ENCODE results near the gene P2RY6. TPM values are rescaled to one million over a fixed set of nuclear protein-coding genes. Genes with fewer than 3 reads are reported as not detected.

P2RY6 gene
- total RNA-seq, 1 experiment from 2014 or later, result not detected

GRCh38 chr11:73337846-73338245 is 65.7 kb downstream of the P2RY6 start:
- Histone ChIP-seq H3K4me2 (ENCODE audit: insufficient read depth, insufficient read length, low read length) (no peak overlapping the region), H2BK20ac (ENCODE audit: low read depth, low read length, poor library complexity, severe bottlenecking) (no peak overlapping the region), H4K5ac (ENCODE audit: insufficient read length, low read depth, low read length) (no peak overlapping the region), H3T11ph (ENCODE audit: low read length) (no peak overlapping the region), H3K27me3 (ENCODE audit: insufficient read depth, low read length) (peaks cover 33% of the 10 kb centered on the region), H2BK12ac (ENCODE audit: insufficient read length, low read depth, low read length) (no peak overlapping the region), H3K4ac (ENCODE audit: low read depth, low read length) (no peak overlapping the region), H4K8ac (replicated peaks; ENCODE audit: insufficient read length, low read depth, low read length) (no peak overlapping the region), H4K91ac (ENCODE audit: insufficient read length, low read depth, low read length) (no peak overlapping the region), H3K56ac (ENCODE audit: insufficient read length, low read depth, low read length) (no peak overlapping the region), H3K9ac (ENCODE audit: extremely low read depth, insufficient read length, low read length) (no peak overlapping the region), H3K79me2 (ENCODE audit: insufficient read depth, low read length) (no peaks in the 10 kb centered on the region), H2BK5ac (ENCODE audit: insufficient read length, low read length) (no peak overlapping the region), H3K27ac (ENCODE audit: insufficient read length, low read depth, low read length) (no peak overlapping the region), H2AFZ (ENCODE audit: low read length) (no peak overlapping the region), H3K4me1 (ENCODE audit: insufficient read depth, low read length) (no peaks in the 10 kb centered on the region; the same call in 1 of the 2 replicates), H3K23ac (ENCODE audit: insufficient read length, low read depth, low read length) (no peak overlapping the region), H3K23me2 (ENCODE audit: insufficient read length, low read depth, low read length, poor library complexity, severe bottlenecking) (peaks cover 3% of the 10 kb centered on the region), H2BK15ac (ENCODE audit: low read depth, low read length) (no peak overlapping the region), H2AK5ac (ENCODE audit: insufficient read length, low read length) (no peak overlapping the region), H3K14ac (ENCODE audit: insufficient read depth, low read length) (no peak overlapping the region), H2BK120ac (ENCODE audit: low read depth, low read length, poor library complexity, severe bottlenecking) (no peak overlapping the region), H3K79me1 (ENCODE audit: insufficient read depth, low read depth, low read length, poor library complexity, severe bottlenecking) (no peaks in the 10 kb centered on the region), H3K18ac (ENCODE audit: insufficient read length, low read depth, low read length) (no peak overlapping the region), H3K9me3 (ENCODE audit: control insufficient read depth, low read depth, low read length) (no peaks in the 10 kb centered on the region), H4K20me1 (ENCODE audit: control insufficient read depth, insufficient read depth, insufficient read length) (peaks cover 2% of the 10 kb centered on the region)
- H3K27ac Mint-ChIP-seq, result no peak overlapping the region
- no peaks in the 10 kb centered on the region; a peak in 1 of 7 replicates for H3K36me3 Mint-ChIP-seq (ENCODE audit: insufficient read depth in 1 of 3, low read depth in 3 of 3)
- H3K9me3 Mint-ChIP-seq, result no peaks in the 10 kb centered on the region
- no peak for DNase-seq
- H3K27me3 Mint-ChIP-seq (ENCODE audit: low read depth), result peaks cover 79% of the 10 kb centered on the region
- no CpG with 5 or more reads among the region's 2 CpGs for WGBS (ENCODE audit: extremely low coverage, insufficient read length, low lambda C conversion rate)
- H3K4me3 Mint-ChIP-seq, result no peak overlapping the region
- peaks cover 28 to 38% of the 10 kb centered on the region in 2 experiments for H3K4me1 Mint-ChIP-seq
- TF ChIP-seq CTCF (conservative IDR thresholded peaks at IDR 0.05), result no peak

Measured in H9 (cell line).